NCI-H128 (cell line): ENCODE results near the gene EHMT1.
"Not testable (repeated sequence)": the region's sequence is repeated elsewhere in the genome, so short reads cannot be mapped to it uniquely, and the experiment has no call there.

Source experiments
- DNase-seq: peaks from one replicate; lab custom pipeline; 2025; ENCODE audit not compliant: unreplicated experiment; lab: John Stamatoyannopoulos, UW

The EHMT1 gene

DNA sequence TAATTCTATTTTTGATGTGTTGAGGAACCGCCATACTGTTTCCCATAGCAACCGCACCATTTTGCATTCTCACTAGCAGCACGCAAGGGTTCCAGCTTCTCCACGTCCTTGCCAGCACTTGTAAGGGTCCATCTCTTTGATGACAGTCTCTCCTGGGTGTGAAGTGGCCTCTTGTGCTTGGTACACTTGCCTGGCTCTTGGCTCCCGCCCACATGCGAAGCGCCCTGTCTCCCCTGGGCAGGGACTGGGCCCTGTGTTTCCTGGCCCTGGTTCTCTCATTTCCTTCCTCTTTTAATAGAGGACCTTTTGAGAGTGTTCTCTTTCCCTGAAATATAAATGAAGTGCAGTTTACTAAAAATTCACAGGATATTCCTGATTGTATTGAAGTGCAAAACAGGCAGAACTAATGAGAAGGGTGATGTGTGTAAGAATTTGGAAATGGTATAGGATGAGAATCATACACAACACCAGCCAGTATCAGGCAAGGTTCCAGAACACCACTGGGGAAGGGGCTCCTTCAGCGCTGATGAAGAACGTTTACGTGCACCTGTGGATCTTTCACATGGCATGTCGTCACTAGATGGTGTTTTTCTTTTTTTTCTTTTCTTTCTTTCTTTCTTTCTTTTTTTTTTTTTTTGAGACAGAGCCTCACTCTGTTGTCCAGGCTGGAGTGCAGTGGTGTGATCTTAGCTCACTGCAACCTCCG lies 73.0 kb downstream of the EHMT1 start:
- DNase-seq: no peak

DNA sequence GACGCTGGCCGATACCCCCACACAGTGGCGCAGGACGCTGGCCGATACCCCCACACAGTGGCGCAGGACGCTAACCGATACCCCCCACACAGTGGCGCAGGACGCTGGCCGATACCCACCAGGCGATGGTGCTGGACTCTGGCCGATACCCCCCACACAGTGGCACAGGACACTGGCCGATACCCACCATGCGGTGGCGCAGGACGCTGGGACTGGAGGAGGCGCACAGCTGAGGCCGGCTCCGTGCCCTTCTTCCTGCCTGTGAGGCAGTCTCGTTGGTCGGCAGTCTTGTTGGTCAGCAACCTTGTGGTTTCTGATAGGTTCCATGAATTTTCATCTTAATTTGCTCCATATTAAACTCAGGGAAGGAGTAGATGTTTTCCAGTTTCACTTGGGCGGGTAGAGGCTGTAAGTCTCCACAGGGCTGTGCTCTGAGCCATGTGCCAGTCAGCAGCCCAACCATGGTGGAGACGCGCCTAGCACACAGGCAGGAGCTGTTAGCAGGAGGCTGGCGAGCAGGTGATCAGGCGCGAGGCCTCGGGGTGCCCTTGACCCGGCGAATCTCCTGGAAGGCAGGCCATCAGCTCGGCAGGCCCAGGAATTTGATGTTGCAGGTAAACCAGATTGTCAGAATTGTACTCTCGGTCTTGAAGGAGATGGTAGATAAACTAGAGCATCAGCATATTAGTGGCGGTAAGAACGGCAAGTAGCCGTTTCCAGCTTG lies 75.6 kb downstream of the EHMT1 start:
- no peak for DNase-seq

DNA sequence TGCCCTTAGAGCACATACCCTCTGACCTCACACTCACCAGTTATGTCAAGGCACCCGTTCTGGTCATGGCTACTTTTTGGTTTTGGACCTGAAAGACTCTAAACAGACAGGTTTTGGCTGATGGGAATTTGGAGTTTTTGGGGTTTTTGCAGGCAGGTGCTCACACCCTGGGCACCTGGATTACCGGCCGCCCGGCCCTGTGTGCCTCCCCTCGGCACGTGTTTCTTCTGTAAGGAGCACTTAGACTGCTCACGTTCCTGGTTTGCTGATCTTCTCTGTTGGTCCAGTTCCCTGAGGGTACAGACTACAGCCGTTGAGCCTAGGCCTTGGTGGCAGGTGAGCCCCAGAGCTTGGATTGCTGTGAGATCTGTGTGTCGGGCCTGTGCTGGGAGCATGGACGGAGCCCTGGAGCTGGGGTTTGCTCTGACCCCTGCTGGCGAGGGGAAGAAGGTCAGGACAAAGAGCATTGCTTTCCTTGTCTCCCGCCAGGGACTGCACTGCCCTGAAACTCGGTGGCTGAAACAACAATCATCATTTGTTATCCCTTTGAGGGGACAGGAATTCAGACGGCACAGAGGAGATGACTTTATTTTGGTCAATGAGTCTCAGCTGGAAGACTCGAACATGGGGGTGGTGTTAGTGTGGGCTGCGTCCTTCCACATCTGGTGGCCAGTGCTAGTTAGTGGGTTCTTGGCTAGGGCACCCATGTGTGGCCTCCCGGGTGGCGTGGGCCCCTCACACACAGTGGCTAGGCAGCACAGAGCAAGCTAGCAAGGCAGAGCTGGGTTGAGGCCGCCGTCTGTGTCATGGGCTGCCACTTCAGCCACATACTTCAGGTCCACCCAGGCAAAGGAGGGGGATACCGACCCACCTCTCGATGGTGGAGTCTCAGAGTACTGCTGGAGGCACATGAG lies 76.4 kb downstream of the EHMT1 start:
- DNase-seq: no peak

DNA sequence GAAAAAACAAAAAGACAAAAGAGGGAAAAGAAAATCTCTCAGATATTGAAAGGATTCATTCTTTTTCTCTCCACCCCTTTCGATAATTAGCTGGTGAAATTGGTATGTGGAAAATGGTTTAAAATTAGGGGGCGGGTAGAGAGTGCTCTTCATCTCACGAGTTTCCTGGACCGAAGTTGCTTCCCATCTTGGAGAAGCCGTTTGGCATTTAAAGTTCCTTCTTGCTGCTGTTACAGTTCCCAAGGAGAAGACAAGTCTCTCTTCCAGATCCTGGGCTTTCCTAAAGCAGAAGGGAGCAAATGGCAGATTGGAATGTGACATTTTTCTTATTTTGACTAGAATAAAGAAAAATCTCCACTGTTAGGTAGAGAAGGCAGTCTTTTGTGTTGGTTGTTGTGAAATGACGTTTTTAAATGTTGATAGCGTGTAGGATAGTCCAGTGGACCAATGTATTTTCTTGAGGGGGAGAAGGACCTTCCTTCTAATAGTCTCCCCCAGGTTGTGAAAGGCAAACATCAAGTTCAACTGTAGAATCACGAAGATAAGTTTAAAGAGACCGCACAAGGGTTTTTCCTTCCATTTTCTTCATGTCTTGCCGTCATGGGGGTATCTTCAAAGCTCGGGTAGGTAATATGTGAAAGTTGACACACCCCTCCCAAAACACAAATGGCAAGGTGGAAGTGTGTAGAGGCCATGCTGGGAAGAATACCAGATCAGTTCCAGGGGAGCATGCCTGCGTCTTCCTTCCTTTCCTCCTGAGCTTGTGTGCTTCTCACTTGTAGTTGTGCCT lies 77.5 kb downstream of the EHMT1 start:
- no peak for DNase-seq

DNA sequence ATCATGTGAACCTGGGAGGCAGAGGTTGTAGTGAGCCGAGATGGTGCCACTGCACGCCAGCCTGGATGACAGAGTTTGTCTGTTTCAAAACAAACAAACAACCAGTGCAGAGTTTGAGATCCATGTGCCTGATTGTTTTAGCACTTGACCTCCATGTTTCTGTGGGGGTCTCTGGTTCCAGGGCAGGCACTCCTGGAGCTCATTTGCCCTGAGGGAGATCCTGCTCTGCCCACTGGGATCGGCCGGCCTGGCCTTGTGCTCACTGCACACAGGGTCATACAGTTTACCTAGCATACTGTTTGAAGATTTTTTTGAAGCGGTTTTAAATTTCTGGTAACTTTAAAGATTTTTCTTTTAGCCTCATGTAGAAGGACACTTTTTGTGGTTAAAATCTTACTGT lies 78.4 kb downstream of the EHMT1 start:
- DNase-seq: no peak

DNA sequence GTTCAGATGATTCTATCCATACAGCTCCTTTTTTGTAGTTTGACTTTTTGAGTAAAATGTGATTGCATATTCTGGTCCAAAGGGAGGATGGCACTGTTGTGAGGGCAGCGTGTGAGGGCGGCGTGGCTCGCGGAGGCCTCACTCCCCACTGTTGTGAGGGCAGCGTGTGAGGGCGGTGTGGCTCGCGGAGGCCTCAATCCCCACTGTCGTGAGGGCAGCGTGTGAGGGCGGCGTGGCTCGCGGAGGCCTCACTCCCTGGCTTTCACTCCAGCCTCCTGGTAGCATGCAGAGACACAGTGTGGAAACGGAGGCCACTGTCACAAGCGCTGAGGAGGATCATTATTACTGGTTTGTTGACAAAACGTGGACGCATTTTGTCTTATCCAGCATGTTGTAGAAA lies 79.0 kb downstream of the EHMT1 start:
- no peak for DNase-seq

DNA sequence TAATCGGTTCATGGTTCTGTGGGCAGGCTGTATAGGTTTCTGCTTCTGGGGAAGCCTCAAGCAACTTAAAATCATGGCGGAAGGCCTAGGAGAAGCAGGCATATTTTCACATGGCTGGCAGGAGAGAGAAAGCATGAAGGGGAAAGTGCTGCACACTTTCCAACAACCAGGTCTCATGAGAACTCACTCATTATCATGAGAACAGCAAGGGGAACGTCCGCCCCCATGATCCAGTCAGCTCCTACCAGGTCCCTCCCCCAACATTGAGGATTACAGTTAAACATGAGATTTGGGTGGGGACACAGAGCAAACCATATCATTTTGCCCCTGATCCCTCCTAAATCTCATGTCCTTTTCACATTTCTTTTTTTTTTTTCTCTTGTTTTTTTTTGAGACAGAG lies 82.1 kb downstream of the EHMT1 start:
- DNase-seq: no peak

DNA sequence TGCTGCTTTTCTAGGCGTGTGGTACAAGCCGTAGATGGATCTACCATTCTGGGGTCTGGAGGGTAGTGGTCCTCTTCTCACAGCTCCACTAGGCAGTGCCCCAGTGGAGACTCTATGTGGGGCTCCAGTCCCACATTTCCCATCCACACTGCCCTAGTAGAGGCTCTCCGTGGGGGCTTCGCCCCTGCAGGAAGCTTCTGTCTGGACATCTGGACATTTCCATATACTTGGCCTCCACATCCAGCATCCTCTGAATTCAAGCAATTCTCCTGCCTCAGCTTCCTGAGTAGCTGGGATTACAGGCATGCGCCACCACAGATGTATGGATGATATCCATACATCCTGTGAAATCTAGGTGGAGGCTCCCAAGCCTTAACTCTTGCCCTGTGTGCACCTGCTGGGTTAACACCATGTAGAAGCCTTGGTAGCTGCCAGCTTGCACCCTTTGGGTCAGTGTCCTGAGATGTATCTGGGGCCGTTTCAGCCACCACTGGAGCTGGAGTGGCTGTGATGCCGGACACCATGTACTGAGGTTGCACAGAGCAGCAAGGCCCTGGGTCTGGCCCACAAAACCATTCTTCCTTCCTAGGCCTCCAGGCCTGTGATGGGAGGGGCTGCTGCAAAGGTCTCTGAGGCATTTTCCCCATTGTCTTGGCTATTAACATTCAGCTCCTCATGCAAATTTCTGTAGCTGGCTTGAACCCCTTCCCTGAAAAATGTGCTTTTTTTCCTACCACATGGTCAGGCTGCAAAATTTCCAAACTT lies 84.0 kb downstream of the EHMT1 start:
- DNase-seq: no peak

DNA sequence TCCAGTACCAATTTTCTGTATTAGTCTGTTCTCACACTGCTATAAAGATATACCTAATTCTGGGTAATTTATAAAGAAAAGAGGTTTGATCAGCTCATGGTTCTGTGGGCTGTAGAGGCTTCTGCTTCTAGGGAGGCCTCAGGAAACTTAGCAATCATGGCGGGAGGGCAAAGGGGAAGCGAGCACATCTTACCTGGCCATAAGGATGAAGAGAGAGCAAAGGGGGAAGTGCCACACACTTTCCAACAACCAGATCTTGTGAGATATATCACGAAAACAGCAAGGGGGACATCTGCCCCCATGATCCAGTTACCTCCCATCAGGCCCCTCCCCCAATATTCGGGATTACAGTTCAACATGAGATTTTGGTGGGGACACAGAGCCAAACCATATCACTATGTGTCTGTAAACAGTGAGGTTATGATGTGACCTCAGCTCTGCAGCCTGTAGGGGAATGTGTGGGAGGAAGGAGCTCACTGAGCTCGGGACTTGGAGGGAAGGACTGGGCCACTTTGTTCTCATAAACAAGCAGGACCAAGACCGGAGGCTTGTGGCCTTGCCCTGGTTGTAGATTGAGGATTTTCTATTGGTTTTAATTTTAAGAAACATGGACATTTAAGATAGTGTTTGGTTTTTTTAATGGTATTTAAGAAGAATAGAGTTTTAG lies 85.2 kb downstream of the EHMT1 start:
- DNase-seq: no peak

DNA sequence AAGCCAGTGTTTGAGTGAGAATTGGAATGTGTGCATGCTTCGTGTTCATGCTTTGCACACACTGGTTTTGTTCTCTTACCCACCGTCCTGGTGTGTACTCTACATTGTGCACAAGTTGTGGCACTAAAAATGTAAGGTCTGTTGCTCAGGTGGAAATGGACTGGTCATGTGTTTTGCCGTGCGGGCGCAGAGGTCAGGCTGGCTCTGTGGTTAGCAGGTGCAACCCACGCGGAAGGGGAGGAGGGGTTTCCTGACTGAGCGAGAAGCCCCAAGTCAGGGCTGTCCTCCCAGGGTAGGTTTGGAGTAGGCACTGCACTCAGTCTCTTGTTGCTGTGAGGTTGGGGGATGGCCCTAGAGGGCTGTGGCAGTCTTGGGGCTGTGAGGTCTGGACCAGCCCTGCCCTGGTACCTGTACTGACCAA lies 86.6 kb downstream of the EHMT1 start:
- DNase-seq: no peak

DNA sequence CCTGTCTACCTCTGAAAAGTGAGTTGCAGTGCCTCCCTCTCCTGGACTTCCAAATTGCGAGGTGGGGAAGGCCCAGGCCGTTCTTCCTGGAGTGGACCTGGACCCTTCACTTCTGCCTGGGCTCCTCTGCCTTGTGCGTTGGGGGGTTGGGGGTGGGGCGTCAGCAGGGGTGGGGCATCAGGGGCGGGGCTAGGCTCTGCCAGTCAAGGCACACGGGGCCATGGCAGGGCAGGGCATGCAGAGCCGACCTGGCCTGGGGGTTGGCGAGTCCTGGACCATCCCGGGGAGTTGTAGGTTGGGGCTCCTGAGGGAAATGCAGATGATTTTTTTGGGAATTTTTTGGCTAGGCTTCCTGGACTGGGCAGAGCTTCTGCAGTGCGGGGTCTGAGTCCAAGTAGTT lies 87.1 kb downstream of the EHMT1 start:
- no peak for DNase-seq

DNA sequence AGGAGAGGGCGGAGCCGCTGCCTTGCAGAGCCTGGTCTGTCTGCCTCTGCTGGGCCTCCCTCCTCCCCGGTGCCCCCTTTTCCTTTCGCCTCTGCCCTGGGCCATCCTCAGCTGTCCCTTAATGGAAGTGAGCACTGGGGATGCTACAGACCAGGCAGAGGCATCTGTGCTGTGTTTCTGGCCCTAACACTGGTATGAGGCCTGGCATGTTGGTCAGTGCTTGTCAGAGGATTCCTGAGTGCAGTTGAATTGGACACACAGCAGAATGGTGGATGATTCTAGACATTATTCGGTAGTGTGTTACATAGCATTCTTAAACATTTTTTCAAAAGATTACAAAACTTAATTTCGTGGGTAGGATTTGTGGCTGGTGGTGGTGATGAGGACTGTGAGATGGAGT lies 88.6 kb downstream of the EHMT1 start:
- no peak for DNase-seq

DNA sequence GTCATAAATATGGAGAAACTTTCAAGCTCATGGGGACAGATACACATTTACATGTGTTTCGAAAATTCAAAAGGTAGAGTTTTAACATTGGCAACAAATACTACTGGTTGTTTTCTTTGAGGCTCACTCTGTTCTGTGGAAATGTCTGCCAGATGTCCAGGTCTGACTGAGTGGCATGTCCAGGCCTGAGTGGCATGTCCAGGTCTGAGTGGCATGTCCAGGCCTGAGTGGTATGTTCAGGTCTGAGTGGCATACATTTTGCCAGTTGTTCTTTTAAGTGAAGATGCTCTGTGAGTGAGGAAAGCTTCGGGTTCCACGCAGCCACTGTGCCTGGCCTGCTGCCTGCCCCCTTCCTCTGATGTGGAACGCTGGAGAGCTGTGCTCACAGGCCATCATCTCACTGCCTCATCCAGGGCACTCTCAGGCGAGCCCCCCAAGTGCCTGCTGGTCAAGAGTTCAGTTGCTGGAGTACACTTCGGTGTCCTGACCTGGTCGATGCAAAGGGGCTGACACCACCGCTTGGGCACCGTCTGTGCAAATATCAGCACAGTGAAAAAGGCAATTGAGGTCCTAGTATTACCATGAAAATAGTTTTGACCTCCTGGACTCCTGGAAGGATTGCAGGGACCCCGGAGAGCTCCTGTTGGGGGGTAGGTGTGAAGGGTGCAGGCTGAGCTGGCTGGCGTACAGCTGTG lies 89.9 kb downstream of the EHMT1 start:
- no peak for DNase-seq

DNA sequence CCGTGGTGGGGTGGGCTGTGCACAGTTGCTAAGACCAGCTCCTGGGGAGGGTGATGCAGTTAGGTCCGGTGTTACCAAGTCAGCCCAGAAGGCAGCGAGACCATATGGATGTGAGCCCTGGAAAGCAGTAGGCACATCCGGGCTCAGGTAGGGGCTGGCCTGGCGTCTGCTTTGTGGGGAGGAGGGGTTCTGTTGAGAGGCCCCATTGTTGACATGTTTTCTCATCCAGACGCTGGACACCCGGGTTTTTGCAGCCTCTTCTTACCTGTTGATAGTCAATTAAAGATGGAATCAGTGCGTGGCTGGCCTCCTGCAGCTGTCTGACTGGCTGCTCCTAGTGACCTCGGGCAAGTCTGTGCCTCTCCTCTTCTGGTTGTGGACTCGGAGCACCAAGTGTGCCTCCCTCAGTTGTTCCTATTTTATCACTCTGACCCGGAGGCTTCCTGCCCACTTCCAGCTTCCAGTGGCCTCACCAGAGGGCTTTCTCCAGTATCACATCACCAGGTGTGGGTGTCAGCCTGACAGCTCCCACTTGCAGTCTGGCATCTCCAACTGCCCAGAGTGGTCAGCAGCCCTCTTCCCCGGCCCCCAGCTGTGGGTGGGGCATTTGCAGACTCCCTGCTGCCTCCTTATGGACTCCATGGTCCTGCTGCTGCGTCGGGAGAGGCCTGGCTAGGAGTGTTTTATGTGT lies 90.8 kb downstream of the EHMT1 start:
- DNase-seq: no peak

DNA sequence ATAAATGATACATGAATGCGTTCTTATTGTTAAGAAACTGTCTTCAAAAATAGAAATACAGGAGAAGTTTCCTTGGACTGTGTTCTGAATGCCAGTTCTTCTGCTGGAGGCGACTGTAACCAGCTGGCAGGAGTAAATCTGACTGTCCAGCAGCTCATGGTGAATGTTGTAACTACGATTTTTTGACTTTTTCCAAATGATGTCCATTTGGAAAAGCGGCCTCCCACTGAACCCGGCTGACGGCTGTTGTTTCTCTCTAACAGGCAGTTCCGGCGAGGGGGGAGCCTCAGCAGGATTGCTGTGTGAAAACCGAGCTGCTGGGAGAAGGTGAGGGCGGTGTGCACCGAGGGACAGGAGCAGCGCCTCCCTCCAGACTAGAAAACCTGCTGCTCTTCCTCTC lies 91.9 kb downstream of the EHMT1 start:
- no peak for DNase-seq

DNA sequence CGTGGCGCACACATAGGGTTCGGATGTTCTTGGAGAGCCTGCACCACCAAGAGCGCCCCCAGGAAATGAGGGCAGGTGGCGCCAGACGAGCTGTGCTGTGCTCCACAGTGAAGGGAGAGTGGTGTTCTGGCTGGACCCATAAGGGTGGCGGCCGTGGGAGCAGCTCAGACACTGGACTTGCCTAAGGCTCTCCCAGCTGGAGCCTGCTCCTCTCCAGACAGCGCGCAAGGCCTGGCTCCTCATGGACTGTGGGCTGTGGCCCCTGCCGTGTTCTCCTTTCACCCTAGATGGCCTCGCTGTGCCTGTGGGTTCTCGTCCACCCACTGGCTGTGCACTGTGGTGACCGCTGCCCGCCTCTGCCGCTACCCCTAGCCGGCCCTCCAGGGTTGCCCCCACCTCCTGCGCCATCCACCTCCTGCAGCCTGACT lies 92.9 kb downstream of the EHMT1 start:
- no peak for DNase-seq

DNA sequence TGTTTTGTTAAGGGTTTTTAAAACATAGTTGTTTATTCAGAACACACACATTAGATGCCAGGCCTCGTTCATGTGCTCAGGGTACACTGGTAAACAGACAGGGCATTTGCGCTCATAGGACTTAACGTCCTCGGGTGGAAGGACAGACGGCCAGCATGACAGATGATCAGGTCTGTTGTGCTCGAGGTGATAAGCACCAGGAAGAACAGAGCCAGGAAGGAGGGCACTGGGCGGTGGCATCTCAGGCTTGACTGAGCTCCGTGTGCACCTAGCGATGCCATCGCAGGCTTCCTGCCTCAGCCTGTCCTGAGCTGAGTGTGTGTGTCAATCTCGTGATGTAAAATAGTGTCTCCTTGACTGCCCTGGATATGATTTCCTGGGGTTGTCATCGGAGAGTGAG lies 96.5 kb downstream of the EHMT1 start:
- no peak for DNase-seq

DNA sequence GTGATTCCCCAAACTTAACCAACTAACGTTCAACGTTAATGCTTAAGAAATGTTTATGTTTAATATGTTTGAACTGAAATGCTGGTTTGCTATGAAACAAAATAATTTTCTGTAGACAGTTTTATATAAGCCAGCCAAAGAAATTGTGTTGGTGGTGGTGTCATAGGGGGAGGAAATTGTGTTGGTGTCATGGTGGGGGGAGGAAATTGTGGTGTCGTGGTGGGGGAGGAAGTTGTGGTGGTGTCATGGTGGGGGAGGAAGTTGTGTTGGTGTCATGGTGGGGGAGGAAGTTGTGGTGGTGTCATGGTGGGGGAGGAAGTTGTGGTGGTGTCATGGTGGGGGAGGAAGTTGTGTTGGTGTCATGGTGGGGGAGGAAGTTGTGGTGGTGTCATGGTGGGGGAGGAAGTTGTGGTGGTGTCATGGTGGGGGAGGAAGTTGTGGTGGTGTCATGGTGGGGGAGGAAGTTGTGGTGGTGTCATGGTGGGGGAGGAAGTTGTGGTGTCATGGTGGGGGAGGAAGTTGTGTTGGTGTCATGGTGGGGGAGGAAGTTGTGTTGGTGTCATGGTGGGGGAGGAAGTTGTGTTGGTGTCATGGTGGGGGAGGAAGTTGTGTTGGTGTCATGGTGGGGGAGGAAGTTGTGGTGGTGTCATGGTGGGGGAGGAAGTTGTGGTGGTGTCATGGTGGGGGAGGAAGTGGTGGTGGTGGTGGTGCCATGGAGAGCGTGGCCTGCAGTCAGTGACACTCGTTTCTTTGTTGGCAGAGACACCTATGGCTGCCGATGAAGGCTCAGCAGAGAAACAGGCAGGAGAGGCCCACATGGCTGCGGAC lies 97.3 kb downstream of the EHMT1 start:
- DNase-seq: not testable (repeated sequence)
